ENCODE results near the gene CDC16. TPM values are rescaled to one million over a fixed set of nuclear protein-coding genes. Genes with fewer than 3 reads are reported as not detected.

CDC16 gene
- total and polyA plus RNA-seq, 9 of the 15 experiments (the other 6 are each of a cell fraction or from before 2014, with no cell fraction given): 23.2 to 102 (median 51.6) TPM

DNA sequence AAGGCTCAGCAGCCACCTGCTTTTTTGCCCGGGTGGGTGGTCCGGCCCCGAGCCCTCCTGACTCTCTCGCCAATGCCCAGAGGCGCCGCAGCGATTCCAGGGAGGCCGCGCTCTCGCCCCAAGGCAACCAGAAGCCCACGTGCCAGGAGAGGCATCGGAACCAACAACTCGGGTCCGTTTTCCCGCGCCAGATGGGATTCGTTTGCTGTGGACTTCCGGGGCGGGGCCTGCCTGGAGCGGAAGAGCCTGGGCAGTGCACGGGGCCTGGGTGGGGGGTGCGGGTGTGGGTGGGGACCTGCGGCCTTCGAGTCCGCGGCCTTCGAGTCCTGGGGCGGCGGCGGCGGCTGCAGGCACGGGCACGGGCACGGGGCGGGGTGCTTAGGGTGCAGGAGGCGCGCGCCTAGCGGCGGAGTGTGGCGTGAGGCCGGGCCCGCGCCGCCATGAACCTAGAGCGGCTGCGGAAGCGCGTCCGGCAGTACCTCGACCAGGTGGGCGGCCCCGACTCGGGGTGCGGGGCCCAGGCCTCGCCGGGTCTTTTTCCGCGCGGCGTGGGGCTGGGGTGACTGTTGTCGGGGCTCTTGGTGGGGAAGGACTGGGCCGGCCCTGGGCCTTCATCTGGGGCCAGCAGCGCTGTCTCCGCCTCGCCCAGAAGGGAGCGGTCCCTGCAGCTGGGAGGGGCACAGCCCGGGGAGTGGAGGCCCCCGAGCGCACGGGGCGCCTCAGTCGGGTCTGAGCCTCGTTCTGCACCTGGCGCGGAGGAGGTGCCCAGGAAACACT lies at the start of gene CDC16 (continued):
- peak; percentile 95 for TF ChIP-seq ZFX (CRISPR knock-in tag; IDR thresholded peaks at IDR 0.05)
- TF ChIP-seq MYBL2 (IDR thresholded peaks at IDR 0.05; ENCODE audit: low read depth): peak; percentile 54; the same call in 1 of the 2 replicates
- no peak for TF ChIP-seq MYBL2 (CRISPR knock-in tag; IDR thresholded peaks at IDR 0.05; ENCODE audit: borderline replicate concordance)
- TF ChIP-seq TAF9B (IDR thresholded peaks at IDR 0.05; ENCODE audit: partially characterized antibody): peak; percentile 20
- TF ChIP-seq SUPT5H (IDR thresholded peaks at IDR 0.05): peak; percentile 46; the same call in 1 of the 2 replicates
- TF ChIP-seq KDM4B (IDR thresholded peaks at IDR 0.05; ENCODE audit: borderline replicate concordance in 2 of 2, low read depth in 1 of 2): no peak; a peak in 1 of 4 replicates
- TF ChIP-seq GTF2B (IDR thresholded peaks at IDR 0.05; ENCODE audit: extremely low read depth, insufficient read length): no peak
- peak; percentile 83 for TF ChIP-seq SP1 (CRISPR knock-in tag; IDR thresholded peaks at IDR 0.05)
- TF ChIP-seq PCBP2 (IDR thresholded peaks at IDR 0.05; ENCODE audit: low read depth, low read length, poor library complexity, severe bottlenecking): no peak
- TF ChIP-seq, protein P1, sequence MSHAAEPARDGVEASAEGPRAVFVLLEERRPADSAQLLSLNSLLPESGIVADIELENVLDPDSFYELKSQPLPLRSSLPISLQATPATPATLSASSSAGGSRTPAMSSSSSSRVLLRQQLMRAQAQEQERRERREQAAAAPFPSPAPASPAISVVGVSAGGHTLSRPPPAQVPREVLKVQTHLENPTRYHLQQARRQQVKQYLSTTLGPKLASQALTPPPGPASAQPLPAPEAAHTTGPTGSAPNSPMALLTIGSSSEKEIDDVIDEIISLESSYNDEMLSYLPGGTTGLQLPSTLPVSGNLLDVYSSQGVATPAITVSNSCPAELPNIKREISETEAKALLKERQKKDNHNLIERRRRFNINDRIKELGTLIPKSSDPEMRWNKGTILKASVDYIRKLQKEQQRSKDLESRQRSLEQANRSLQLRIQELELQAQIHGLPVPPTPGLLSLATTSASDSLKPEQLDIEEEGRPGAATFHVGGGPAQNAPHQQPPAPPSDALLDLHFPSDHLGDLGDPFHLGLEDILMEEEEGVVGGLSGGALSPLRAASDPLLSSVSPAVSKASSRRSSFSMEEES (CRISPR knock-in tag; IDR thresholded peaks at IDR 0.05): no peak
- TF ChIP-seq BCOR (IDR thresholded peaks at IDR 0.05): no peak
- TF ChIP-seq SMARCA5 (IDR thresholded peaks at IDR 0.05): no peak
- TF ChIP-seq, protein P2, sequence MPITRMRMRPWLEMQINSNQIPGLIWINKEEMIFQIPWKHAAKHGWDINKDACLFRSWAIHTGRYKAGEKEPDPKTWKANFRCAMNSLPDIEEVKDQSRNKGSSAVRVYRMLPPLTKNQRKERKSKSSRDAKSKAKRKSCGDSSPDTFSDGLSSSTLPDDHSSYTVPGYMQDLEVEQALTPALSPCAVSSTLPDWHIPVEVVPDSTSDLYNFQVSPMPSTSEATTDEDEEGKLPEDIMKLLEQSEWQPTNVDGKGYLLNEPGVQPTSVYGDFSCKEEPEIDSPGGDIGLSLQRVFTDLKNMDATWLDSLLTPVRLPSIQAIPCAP (CRISPR knock-in tag; IDR thresholded peaks at IDR 0.05; ENCODE audit: borderline replicate concordance): no peak
- no peak for TF ChIP-seq PML (IDR thresholded peaks at IDR 0.05; ENCODE audit: low read length)
- TF ChIP-seq BRF1 (IDR thresholded peaks at IDR 0.05; ENCODE audit: borderline replicate concordance, extremely low read depth, insufficient read length): no peak
- no peak for TF ChIP-seq NCOA2 (IDR thresholded peaks at IDR 0.05; ENCODE audit: partially characterized antibody in 2 of 2)
- TF ChIP-seq, protein P3, sequence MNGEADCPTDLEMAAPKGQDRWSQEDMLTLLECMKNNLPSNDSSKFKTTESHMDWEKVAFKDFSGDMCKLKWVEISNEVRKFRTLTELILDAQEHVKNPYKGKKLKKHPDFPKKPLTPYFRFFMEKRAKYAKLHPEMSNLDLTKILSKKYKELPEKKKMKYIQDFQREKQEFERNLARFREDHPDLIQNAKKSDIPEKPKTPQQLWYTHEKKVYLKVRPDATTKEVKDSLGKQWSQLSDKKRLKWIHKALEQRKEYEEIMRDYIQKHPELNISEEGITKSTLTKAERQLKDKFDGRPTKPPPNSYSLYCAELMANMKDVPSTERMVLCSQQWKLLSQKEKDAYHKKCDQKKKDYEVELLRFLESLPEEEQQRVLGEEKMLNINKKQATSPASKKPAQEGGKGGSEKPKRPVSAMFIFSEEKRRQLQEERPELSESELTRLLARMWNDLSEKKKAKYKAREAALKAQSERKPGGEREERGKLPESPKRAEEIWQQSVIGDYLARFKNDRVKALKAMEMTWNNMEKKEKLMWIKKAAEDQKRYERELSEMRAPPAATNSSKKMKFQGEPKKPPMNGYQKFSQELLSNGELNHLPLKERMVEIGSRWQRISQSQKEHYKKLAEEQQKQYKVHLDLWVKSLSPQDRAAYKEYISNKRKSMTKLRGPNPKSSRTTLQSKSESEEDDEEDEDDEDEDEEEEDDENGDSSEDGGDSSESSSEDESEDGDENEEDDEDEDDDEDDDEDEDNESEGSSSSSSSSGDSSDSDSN (IDR thresholded peaks at IDR 0.05; ENCODE audit: borderline replicate concordance in 1 of 2, low read depth in 2 of 2, low read length in 2 of 2): no peak
- TF ChIP-seq ZNF124 (CRISPR knock-in tag; IDR thresholded peaks at IDR 0.05): no peak
- TF ChIP-seq PCBP1 (IDR thresholded peaks at IDR 0.05; ENCODE audit: low read depth, low read length, poor library complexity, severe bottlenecking): no peak
- TF ChIP-seq ARNT (IDR thresholded peaks at IDR 0.05): 0 out of 4 replicates have a peak, but pooled peaks of 1 of the 2 experiments have one; percentile 25
- no peak for TF ChIP-seq XRCC3 (IDR thresholded peaks at IDR 0.05)
- no peak for TF ChIP-seq ETS2 (tag; IDR thresholded peaks at IDR 0.05; ENCODE audit: borderline replicate concordance, poor library complexity, severe bottlenecking)
- no peak for TF ChIP-seq U2AF1 (optimal IDR thresholded peaks at IDR 0.05; ENCODE audit: low read depth, low read length)
